GM18519 (cell line): ENCODE results near the gene RANBP10.
"Not testable (repeated sequence)": the region's sequence is repeated elsewhere in the genome, so short reads cannot be mapped to it uniquely, and the experiment has no call there.

ENCODE experiments used
- ATAC-seq: cut with Tn5 transposase; IDR thresholded peaks from one replicate; pipeline ENCODE4 v1.9.1; 2021; ENCODE audit warnings: mild to moderate bottlenecking, moderate library complexity; ENCODE audit not compliant: unreplicated experiment, low FRiP score

Gene RANBP10

DNA sequence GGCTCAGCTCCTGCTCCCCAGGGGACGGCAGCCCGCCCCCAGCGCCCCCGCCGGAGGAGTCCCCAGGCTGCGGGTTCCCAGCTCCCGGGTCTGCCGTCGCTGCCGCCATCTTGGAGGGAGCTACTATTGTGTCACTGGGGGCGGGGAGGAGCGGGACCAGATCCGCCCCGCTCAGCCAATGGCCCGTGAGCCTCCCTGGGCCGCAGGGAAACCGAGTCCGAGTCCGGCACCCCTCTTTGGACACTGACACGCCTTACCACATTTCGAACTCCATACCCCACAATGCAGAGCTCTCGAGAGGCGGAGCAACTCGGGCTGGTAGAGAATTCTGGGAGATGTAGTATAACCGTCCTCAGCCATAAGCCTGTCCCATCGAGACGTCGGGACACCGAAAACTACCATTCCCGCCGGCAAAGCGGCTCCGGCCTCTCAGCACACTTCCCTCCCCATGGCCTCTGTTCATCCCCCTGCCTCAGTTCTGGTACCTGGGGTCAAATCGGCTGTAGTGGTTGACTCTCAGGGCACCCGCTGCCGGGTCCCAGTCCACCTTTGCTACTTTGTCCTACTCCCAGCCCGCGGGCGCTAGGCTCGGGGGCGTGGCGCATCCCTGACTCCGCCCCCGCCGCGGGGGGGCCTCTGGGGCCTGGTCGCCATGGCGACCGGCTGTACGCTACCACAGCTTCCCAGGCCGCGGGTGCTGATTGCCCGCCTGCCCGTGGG lies at the start of gene RANBP10, which contains the start of gene TSNAXIP1:
TSS of gene RANBP10 (minus strand) at position 133 of the 720 bp plus-strand sequence. CDS start at position 109, 24 bp downstream.
TSS of gene TSNAXIP1 (plus strand) at position 462 of the 720 bp plus-strand sequence. CDS start 261 bp downstream, outside the sequence.
- ATAC-seq, result peak; percentile 85

DNA sequence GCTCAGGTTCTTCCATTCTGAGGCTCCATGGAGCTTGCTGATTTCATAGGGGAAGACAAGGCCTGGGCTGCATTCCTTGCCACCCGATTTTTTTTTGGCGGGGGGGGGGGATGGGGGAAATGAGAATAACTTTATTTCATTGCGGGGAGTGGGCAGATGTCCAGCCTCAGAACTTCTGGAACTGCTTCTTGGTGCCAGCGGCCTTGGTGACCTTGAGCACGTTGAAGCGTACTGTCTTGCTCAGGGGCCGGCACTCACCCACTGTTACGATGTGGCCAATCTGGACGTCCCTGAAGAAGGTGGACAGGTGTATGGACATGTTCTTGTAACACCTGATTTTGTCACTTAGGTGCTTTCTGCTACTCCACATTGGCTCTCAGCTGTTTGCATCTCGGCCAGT lies 49.4 kb upstream of the RANBP10 start:
- ATAC-seq, result no peak

DNA sequence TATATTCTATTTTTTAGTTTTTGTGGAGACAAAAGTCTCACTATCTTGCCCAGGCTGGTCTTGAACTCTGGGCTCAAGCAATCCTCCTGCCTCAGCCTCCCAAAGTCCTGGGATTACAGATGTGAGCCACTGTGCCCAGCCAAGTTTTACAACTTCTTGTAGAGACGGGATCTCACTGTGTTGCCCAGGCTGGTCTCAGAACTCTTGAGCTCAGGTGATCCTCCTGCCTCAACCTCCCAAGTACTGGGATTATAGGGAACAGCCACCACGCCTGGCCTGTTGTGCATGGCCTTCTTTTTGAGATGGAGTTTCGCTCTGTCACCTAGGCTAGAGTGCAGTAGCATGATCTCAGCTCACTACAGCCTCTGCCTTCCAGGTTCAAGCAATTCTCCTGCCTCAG lies 47.3 kb upstream of the RANBP10 start:
- ATAC-seq, result no peak

- ATAC-seq, result no peak
Observed at GRCh38 chr16:67848118-67848517, 41.8 kb upstream of the RANBP10 start.

DNA sequence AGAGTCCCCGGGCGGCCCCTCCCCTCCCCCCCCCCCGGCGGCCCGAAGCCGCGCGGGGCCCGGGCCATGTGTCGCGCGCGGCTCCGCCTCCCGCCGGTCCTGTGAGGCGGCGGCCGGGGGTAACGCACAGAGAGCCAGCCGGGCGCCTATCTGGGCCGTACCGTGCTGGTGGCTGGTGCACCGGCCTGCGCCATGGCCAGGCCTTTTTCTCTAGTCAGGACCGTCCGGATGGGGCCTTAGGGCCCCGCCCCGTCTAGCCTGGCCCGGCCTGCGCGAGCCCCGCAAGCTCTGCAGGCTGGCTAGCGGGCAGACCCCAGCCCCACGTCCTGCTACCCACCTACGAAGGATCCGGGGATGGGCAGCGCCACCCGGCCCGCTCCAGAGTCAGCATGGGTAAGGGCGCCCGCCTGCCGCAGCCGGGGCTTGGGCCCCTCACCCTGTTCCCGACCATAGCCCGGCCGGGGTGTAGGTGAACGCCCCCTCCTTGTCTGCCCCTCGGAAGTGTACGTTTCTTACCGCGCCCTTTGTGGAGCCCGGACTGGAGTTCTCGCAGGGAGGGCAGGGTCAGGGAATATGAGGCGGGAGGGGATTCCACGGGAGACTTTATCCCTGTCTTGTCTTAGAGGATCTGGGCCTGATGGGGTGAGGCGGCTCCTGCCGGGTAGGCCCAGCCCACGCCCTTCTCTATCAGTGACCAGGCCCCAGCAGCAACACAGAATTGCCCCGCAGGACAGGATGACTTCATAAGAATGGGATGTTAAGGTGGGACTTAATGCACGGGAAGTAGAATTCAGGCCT lies 40.9 kb upstream of the RANBP10 start, which contains the start of gene CENPT:
TSS of gene CENPT (minus strand) at position 630 of the 798 bp plus-strand sequence. CDS start 13,834 bp downstream, outside the sequence.
- ATAC-seq, result peak; percentile 22

GRCh38 chr16:67846320-67847063 lies 40.1 kb upstream of the RANBP10 start, which contains the start of gene NUTF2:
Gene NUTF2, plus strand, starts transcription at chr16:67846933. Its CDS starts 18,198 bp downstream, at chr16:67865131.
- peak; percentile 37 for ATAC-seq

DNA sequence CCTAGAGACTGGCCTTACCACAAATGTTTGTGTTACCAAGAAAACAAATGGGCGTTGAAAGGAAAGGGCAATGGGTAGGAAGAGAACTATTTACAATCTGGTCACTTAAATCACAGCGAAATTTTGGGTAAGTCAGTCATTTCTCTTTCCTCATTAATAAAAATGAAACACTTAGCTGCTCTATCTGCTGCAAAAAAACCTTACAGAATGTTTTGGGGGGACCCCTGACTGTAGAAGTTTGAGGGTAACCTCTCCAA lies 39.6 kb upstream of the RANBP10 start:
- ATAC-seq, result no peak

- no peak for ATAC-seq
Observed at GRCh38 chr16:67845291-67846062, 39.1 kb upstream of the RANBP10 start.

DNA sequence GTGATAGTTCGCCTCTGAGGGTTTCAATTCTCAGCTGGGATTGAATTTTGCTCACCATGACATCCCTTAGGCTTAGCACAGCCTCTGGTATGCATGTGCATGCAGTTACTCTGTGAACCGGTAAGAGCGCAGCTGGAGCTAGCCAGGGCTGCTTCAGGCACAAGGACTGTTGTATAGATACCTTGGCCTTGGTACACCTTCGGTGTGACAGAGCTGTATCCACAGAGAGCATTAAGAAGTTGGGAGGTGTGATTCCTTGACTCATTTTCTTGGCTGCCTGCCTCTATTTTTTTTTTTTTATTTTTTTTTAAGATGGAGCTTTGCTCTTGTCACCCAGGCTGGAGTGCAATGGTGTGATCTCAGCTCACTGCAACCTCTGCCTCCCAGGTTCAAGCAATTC lies 38.1 kb upstream of the RANBP10 start:
- no peak for ATAC-seq

- ATAC-seq, result no peak
Observed at GRCh38 chr16:67843343-67843765, 37.0 kb upstream of the RANBP10 start.

DNA sequence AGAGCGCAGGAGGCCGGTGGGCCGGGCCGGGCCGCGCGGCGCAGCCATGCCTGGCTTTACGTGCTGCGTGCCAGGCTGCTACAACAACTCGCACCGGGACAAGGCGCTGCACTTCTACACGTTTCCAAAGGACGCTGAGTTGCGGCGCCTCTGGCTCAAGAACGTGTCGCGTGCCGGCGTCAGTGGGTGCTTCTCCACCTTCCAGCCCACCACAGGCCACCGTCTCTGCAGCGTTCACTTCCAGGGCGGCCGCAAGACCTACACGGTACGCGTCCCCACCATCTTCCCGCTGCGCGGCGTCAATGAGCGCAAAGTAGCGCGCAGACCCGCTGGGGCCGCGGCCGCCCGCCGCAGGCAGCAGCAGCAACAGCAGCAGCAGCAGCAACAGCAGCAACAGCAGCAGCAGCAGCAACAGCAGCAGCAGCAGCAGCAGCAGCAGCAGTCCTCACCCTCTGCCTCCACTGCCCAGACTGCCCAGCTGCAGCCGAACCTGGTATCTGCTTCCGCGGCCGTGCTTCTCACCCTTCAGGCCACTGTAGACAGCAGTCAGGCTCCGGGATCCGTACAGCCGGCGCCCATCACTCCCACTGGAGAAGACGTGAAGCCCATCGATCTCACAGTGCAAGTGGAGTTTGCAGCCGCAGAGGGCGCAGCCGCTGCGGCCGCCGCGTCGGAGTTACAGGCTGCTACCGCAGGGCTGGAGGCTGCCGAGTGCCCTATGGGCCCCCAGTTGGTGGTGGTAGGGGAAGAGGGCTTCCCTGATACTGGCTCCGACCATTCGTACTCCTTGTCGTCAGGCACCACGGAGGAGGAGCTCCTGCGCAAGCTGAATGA lies 36.4 kb upstream of the RANBP10 start:
- ATAC-seq, result peak; percentile 6

DNA sequence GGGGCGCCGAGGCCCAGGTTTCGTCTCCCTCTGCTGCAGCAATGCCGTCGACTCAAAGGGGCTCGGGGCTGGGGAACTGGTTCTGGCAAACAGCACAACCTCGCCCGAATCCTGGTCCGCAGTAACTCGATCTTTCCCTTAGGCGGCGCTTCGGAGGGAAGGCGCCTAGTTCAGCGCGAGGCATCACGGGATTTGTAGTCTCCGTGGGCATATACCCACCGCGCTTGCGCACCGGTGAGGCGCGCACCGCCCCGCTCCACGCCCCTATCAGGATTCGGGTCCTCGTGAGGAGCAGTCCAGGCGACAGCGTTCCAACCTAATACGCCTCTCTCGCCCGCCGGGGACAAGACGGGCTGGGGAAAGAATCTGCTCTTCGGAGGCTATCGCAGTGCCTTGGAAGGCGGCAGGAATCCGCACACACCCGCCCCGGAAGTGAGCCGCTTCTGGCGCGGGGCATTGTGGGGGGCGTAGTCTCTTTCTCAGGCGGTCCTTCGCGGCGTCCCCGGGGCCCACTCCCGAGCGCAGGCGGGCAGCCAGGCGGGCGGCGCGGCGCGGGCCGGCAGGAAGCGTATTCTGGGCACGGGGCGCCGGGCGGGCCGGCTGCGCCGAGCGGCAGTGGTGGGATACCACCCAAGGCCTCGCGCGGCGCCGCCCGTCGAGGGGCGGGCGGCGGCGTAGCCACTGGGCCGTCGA lies 35.6 kb upstream of the RANBP10 start, which contains the start of gene THAP11:
TSS of gene THAP11 (plus strand) at position 505 of the 693 bp plus-strand sequence. CDS start 235 bp downstream, outside the sequence.
- peak; percentile 46 for ATAC-seq

GRCh38 chr16:67841198-67841815 lies 34.9 kb upstream of the RANBP10 start:
- no peak for ATAC-seq

DNA sequence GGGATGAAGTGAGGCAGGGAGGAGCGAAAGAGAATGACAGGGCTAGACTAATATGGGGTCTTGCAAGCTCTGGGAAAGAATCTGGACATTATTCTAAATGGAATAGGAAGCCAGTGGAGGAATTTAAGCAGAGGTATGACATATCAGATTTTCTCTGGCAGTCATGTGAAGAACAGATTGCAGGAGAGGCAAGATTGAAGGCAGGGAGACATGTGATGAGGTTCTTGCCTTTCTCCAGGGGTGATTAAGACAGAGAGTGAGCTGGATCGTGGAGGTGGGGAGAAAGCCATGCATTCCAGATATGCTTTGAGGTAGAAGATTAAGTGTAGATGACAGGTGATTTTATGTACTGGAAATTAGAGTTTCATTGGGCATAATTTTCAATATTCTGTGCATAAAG lies 31.5 kb upstream of the RANBP10 start:
- ATAC-seq, result no peak

GRCh38 chr16:67837190-67837589 lies 30.8 kb upstream of the RANBP10 start:
- not testable (repeated sequence) for ATAC-seq

DNA sequence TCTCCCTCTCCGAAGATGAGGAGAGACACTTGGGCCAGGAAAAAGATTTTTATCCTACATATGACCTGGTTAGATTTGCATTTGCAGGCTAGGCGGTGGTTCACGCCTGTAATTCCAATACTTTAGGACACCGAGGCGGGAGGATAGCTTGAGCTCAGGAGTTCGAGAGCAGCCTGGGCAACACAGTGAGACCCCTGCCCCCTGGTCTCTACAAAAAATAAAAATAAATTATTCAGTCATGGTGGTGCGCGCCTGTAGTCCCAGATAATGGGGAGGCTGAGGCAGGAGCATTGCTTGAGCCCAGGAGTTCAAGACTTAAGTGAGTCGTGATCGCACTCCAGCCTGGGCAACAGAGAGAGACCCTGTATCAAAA lies 27.9 kb upstream of the RANBP10 start:
- ATAC-seq, result no peak

GRCh38 chr16:67833415-67834241 lies 27.3 kb upstream of the RANBP10 start:
- ATAC-seq, result peak; percentile 94
